Activated CD8-positive, alpha-beta memory T cell treated with anti-CD3 and anti-CD28 coated beads for 1 hour (primary cell): ENCODE measurements around the gene CDKN3.

Source experiments
- DNase-seq, 2 donors: peaks; one replicate each; pipeline ENCODE4 v3.0.0-alpha.2; 2020; ENCODE audit warnings: low read depth in 1 of 2; ENCODE audit errors: extremely low read depth in 1 of 2

Gene CDKN3

GRCh38 chr14:54396493-54397335 is at the start of gene CDKN3:
Gene CDKN3 (plus strand): TSS chr14:54397007. CDS start chr14:54397069, 62 bp downstream.
- DNase-seq, result peak; percentile 90 to 94

- no peak for DNase-seq
Observed at GRCh38 chr14:54347044-54347443, 49.8 kb upstream of the CDKN3 start.

GRCh38 chr14:54348001-54348611 is 48.7 kb upstream of the CDKN3 start:
- no peak for DNase-seq

GRCh38 chr14:54348923-54349620 is 47.7 kb upstream of the CDKN3 start:
- no peak for DNase-seq

GRCh38 chr14:54349713-54350112 is 47.1 kb upstream of the CDKN3 start:
- no peak for DNase-seq

- DNase-seq, result no peak
Observed at GRCh38 chr14:54350203-54350602, 46.6 kb upstream of the CDKN3 start.

- DNase-seq, result no peak
Observed at GRCh38 chr14:54353266-54353665, 43.5 kb upstream of the CDKN3 start.

GRCh38 chr14:54353694-54354093 is 43.1 kb upstream of the CDKN3 start:
- DNase-seq, result no peak

- no peak for DNase-seq
Observed at GRCh38 chr14:54354096-54354495, 42.7 kb upstream of the CDKN3 start.

- no peak for DNase-seq
Observed at GRCh38 chr14:54354968-54355641, 41.7 kb upstream of the CDKN3 start.

- no peak for DNase-seq
Observed at GRCh38 chr14:54355698-54356097, 41.1 kb upstream of the CDKN3 start.

- no peak for DNase-seq
Observed at GRCh38 chr14:54356172-54356571, 40.6 kb upstream of the CDKN3 start.

- no peak for DNase-seq
Observed at GRCh38 chr14:54360667-54361066, 36.1 kb upstream of the CDKN3 start.

GRCh38 chr14:54362089-54362504 is 34.7 kb upstream of the CDKN3 start:
- no peak for DNase-seq

GRCh38 chr14:54362759-54363437 is 33.9 kb upstream of the CDKN3 start:
- DNase-seq, result no peak

GRCh38 chr14:54364555-54365415 is 32.0 kb upstream of the CDKN3 start:
- no peak for DNase-seq

- no peak for DNase-seq
Observed at GRCh38 chr14:54366736-54367735, 29.8 kb upstream of the CDKN3 start.

GRCh38 chr14:54368291-54368690 is 28.5 kb upstream of the CDKN3 start:
- no peak for DNase-seq
